Activated CD8-positive, alpha-beta memory T cell treated with anti-CD3 and anti-CD28 coated beads, Interleukin-2, amount 10 ng/mL, durations not matched to agents 7 days and 5 days (primary cell): ENCODE results near the gene FGD2. TPM values are rescaled to one million over a fixed set of nuclear protein-coding genes. Genes with fewer than 3 reads are reported as not detected.

Experiments
- ATAC-seq: fragments of 150-1000 bp; cut with Tn5 transposase; one replicate; pipeline ENCODE4 v1.10.0; 2021; ENCODE audit warnings: moderate library complexity
- CTCF ChIA-PET: fragments of 350-600 bp; sonication (Branson Sonifier 250); formaldehyde crosslinking; loops from one replicate; lab custom pipeline; 2021; ENCODE audit warnings: antibody characterized with exemption; lab: Charles Lee
- DNase-seq: peaks from one replicate; pipeline ENCODE4 v3.0.0-alpha.2; 2020
- H3K27ac Mint-ChIP-seq: one replicate; pipeline ENCODE4 v1.8.0; 2021; ENCODE audit warnings: mild to moderate bottlenecking, mixed read lengths
- H3K27me3 Mint-ChIP-seq: one replicate; pipeline ENCODE4 v1.8.0; 2021; ENCODE audit warnings: mixed read lengths
- H3K36me3 Mint-ChIP-seq: one replicate; pipeline ENCODE4 v1.8.0; 2021; ENCODE audit warnings: mild to moderate bottlenecking, mixed read lengths
- H3K4me1 Mint-ChIP-seq: one replicate; pipeline ENCODE4 v1.8.0; 2021; ENCODE audit warnings: mixed read lengths
- H3K4me3 Mint-ChIP-seq: one replicate; pipeline ENCODE4 v1.8.0; 2021; ENCODE audit warnings: mild to moderate bottlenecking, moderate library complexity, mixed read lengths
- H3K9me3 Mint-ChIP-seq: one replicate; pipeline ENCODE4 v1.8.0; 2022; ENCODE audit warnings: low read depth, mixed read lengths
- total RNA-seq, 2 experiments: library from RNA; stranded (reverse); gene quantifications; one replicate each; pipeline ENCODE4 v1.2.3, GENCODE V29; 2021

The FGD2 gene
- total RNA-seq, 2 experiments from 2014 or later = 15.6 to 26.3 TPM

GRCh38 chr6:37008484-37009465 is 3.3 kb downstream of the FGD2 start:
- no peak overlapping the region for H3K27ac Mint-ChIP-seq
- peaks cover 7% of the 10 kb centered on the region for H3K36me3 Mint-ChIP-seq
- no peaks in the 10 kb centered on the region for H3K27me3 Mint-ChIP-seq
- no peaks in the 10 kb centered on the region for H3K9me3 Mint-ChIP-seq
- no peak for ATAC-seq
- CTCF ChIA-PET = interaction anchor here (11.0 kb wide), 1 partner anchor 11 kb away, joined by 116 read pairs; no protein-coding TSS in a partner anchor
- no peak for DNase-seq
- H3K4me3 Mint-ChIP-seq = no peak overlapping the region
- H3K4me1 Mint-ChIP-seq = peaks cover 35% of the 10 kb centered on the region

- no peaks in the 10 kb centered on the region for H3K27me3 Mint-ChIP-seq
- DNase-seq = no peak
- no peaks in the 10 kb centered on the region for H3K9me3 Mint-ChIP-seq
- H3K4me3 Mint-ChIP-seq = no peak overlapping the region
- peaks cover 32% of the 10 kb centered on the region for H3K4me1 Mint-ChIP-seq
- no peak for ATAC-seq
- peaks cover 7% of the 10 kb centered on the region for H3K36me3 Mint-ChIP-seq
- H3K27ac Mint-ChIP-seq = no peak overlapping the region
- CTCF ChIA-PET = interaction anchor here (1.1 to 1.2 kb wide), 2 partner anchors 131 to 161 kb away, joined by 3 to 4 read pairs; no protein-coding TSS in a partner anchor
Observed at GRCh38 chr6:37010402-37010892, 5.0 kb downstream of the FGD2 start.

- peaks cover 18% of the 10 kb centered on the region for H3K4me1 Mint-ChIP-seq
- ATAC-seq (no peak), DNase-seq (no peak)
- peaks cover 7% of the 10 kb centered on the region for H3K36me3 Mint-ChIP-seq
- CTCF ChIA-PET = interaction anchor here (1.2 kb wide), 1 partner anchor 133 kb away, joined by 4 read pairs; no protein-coding TSS in a partner anchor
- no peaks in the 10 kb centered on the region for H3K9me3 Mint-ChIP-seq
- no peak overlapping the region for H3K27ac Mint-ChIP-seq
- H3K27me3 Mint-ChIP-seq = no peaks in the 10 kb centered on the region
- H3K4me3 Mint-ChIP-seq = no peak overlapping the region
Observed at GRCh38 chr6:37011656-37012378, 6.4 kb downstream of the FGD2 start.

- CTCF ChIA-PET = no interaction called here
- H3K27ac Mint-ChIP-seq = no peak overlapping the region
- no peaks in the 10 kb centered on the region for H3K27me3 Mint-ChIP-seq
- H3K4me1 Mint-ChIP-seq = peaks cover 14% of the 10 kb centered on the region
- H3K9me3 Mint-ChIP-seq = no peaks in the 10 kb centered on the region
- no peak for ATAC-seq
- peaks cover 5% of the 10 kb centered on the region for H3K36me3 Mint-ChIP-seq
- H3K4me3 Mint-ChIP-seq = no peak overlapping the region
- DNase-seq = no peak
Observed at GRCh38 chr6:37013516-37014491, 8.3 kb downstream of the FGD2 start.

GRCh38 chr6:37014667-37015066 is 9.2 kb downstream of the FGD2 start:
- Mint-ChIP-seq H3K27me3 (no peaks in the 10 kb centered on the region), H3K36me3 (peaks cover 4% of the 10 kb centered on the region), H3K9me3 (no peaks in the 10 kb centered on the region), H3K27ac (no peak overlapping the region), H3K4me3 (no peak overlapping the region), H3K4me1 (peaks cover 22% of the 10 kb centered on the region)
- ATAC-seq (no peak), DNase-seq (no peak)
- CTCF ChIA-PET = interaction anchor here (10.7 kb wide), 1 partner anchor 136 kb away, joined by 269 read pairs; the partner anchor contains the start of genes C6orf89 and PPIL1

- H3K9me3 Mint-ChIP-seq = no peaks in the 10 kb centered on the region
- H3K36me3 Mint-ChIP-seq = no peaks in the 10 kb centered on the region
- H3K4me3 Mint-ChIP-seq = no peak overlapping the region
- H3K27ac Mint-ChIP-seq = no peak overlapping the region
- DNase-seq (no peak), ATAC-seq (no peak)
- peaks cover 26% of the 10 kb centered on the region for H3K4me1 Mint-ChIP-seq
- CTCF ChIA-PET = interaction anchor here (1.3 to 20.7 kb wide), 5 partner anchors 29 to 192 kb away, joined by 4 to 899 read pairs (median 424); partner anchors contain the start of genes C6orf89, PIM1 and PPIL1
- no peaks in the 10 kb centered on the region for H3K27me3 Mint-ChIP-seq
Observed at GRCh38 chr6:37015532-37015931, 10.1 kb downstream of the FGD2 start.

GRCh38 chr6:37016995-37017394 is 11.5 kb downstream of the FGD2 start:
- Mint-ChIP-seq H3K36me3 (peaks cover 7% of the 10 kb centered on the region), H3K4me3 (no peak overlapping the region), H3K4me1 (peaks cover 37% of the 10 kb centered on the region), H3K27ac (no peak overlapping the region), H3K27me3 (no peaks in the 10 kb centered on the region), H3K9me3 (no peaks in the 10 kb centered on the region)
- CTCF ChIA-PET = interaction anchor here (1.0 to 20.7 kb wide), 20 partner anchors 13 to 297 kb away, joined by 3 to 899 read pairs (median 20); partner anchors contain the start of genes C6orf89, FGD2, MTCH1 and PIM1
- no peak for DNase-seq
- ATAC-seq = no peak

- DNase-seq = no peak
- peak overlapping the region; percentile 80 for H3K27ac Mint-ChIP-seq
- H3K9me3 Mint-ChIP-seq = no peaks in the 10 kb centered on the region
- peak overlapping the region; percentile 5 for H3K4me3 Mint-ChIP-seq
- H3K27me3 Mint-ChIP-seq = no peaks in the 10 kb centered on the region
- no peak for ATAC-seq
- CTCF ChIA-PET = interaction anchor here (0.7 to 20.7 kb wide), 80 partner anchors 9 to 548 kb away, joined by 3 to 899 read pairs (median 5); partner anchors contain the start of genes C6orf89, FGD2, MTCH1 and PI16
- peaks cover 44% of the 10 kb centered on the region for H3K4me1 Mint-ChIP-seq
- H3K36me3 Mint-ChIP-seq = peaks cover 11% of the 10 kb centered on the region
Observed at GRCh38 chr6:37017606-37018197, 12.2 kb downstream of the FGD2 start.

- peak overlapping the region; percentile 80 for H3K27ac Mint-ChIP-seq
- CTCF ChIA-PET = interaction anchor here (0.6 to 20.7 kb wide), 91 partner anchors 9 to 670 kb away, joined by 3 to 899 read pairs (median 4); partner anchors contain the start of genes C6orf89, CMTR1, FGD2 and MTCH1
- peaks cover 52% of the 10 kb centered on the region for H3K4me1 Mint-ChIP-seq
- peak overlapping the region; percentile 5 for H3K4me3 Mint-ChIP-seq
- ATAC-seq = peak; percentile 97
- H3K27me3 Mint-ChIP-seq = no peaks in the 10 kb centered on the region
- no peaks in the 10 kb centered on the region for H3K9me3 Mint-ChIP-seq
- peaks cover 18% of the 10 kb centered on the region for H3K36me3 Mint-ChIP-seq
- peak; percentile 97 for DNase-seq
Observed at GRCh38 chr6:37018198-37019064, 13.0 kb downstream of the FGD2 start.

- Mint-ChIP-seq H3K27me3 (no peaks in the 10 kb centered on the region), H3K36me3 (peaks cover 20% of the 10 kb centered on the region), H3K9me3 (no peaks in the 10 kb centered on the region), H3K27ac (peak overlapping the region; percentile 80), H3K4me1 (peaks cover 58% of the 10 kb centered on the region), H3K4me3 (no peak overlapping the region)
- ATAC-seq = no peak
- no peak for DNase-seq
- CTCF ChIA-PET = interaction anchor here (0.6 to 20.7 kb wide), 49 partner anchors 8 to 673 kb away, joined by 3 to 899 read pairs (median 6); partner anchors contain the start of genes C6orf89, CMTR1, FGD2 and MTCH1
Observed at GRCh38 chr6:37019065-37019450, 13.6 kb downstream of the FGD2 start.

GRCh38 chr6:37020381-37020780 is 14.9 kb downstream of the FGD2 start:
- ATAC-seq = no peak
- Mint-ChIP-seq H3K9me3 (no peaks in the 10 kb centered on the region), H3K27me3 (no peaks in the 10 kb centered on the region)

More at GRCh38 chr6:37020381-37020780, 14.9 kb downstream of the FGD2 start:
- Mint-ChIP-seq H3K4me1 (peaks cover 70% of the 10 kb centered on the region), H3K4me3 (no peak overlapping the region), H3K27ac (no peak overlapping the region), H3K36me3 (peaks cover 28% of the 10 kb centered on the region)
- DNase-seq = no peak
- CTCF ChIA-PET = interaction anchor here (1.0 to 20.7 kb wide), 17 partner anchors 16 to 672 kb away, joined by 3 to 899 read pairs (median 23); partner anchors contain the start of genes C6orf89, FGD2, PIM1 and PPIL1
